Motor neuron (in vitro differentiated cells): Measurements from ENCODE around the gene PDE1A. TPM values are rescaled to one million over a fixed set of nuclear protein-coding genes. Genes with fewer than 3 reads are reported as not detected.

ENCODE experiments used
- ATAC-seq, 8 experiments: fragments of 200-7000 bp; cut with Tn5 transposase; replicated peaks in 6 of 8; 2 replicates each; pipeline ENCODE4 v1.8.0; 2021; ENCODE audit warnings: mild to moderate bottlenecking in 8 of 8, moderate library complexity in 8 of 8
- H3K27ac ChIP-seq, 2 donors: fragments of 250-450 bp; sonication (Bioruptor Pico); 2 replicates each; pipeline ENCODE4 v1.9.0; 2021; ENCODE audit warnings: antibody characterized with exemption in 2 of 2, mild to moderate bottlenecking in 2 of 2, moderate library complexity in 1 of 2
- H3K4me1 ChIP-seq, 2 donors: fragments of 250-450 bp; sonication (Bioruptor Pico); replicated peaks in 1 of 2; 2 replicates each; pipeline ENCODE4 v1.6.1; 2021; ENCODE audit warnings: antibody characterized with exemption in 2 of 2, mild to moderate bottlenecking in 2 of 2, moderate library complexity in 1 of 2
- H3K4me3 ChIP-seq, 5 donors: fragments of 250-450 bp; sonication (Bioruptor Pico); 2 replicates each; pipeline ENCODE4 v1.9.0; 2021; ENCODE audit warnings: antibody characterized with exemption in 5 of 5, mild to moderate bottlenecking in 5 of 5, moderate library complexity in 4 of 5
- WGBS, 10 experiments: fragments of 450-650 bp; shearing (Covaris generic); methylation state at CpG; one replicate each; pipeline ENCODE4 v1.0.0; 2022; 5-methylcytosine and 5-hydroxymethylcytosine counted together
- in situ Hi-C, 9 experiments: fragments of 400-800 bp; cut with MboI; loops; one replicate each; pipeline ENCODE4 v1.15.0; 2021; ENCODE audit warnings: low sequenced_read_pairs in 9 of 9, low pct_unique_long_range_greater_than_20kb in 2 of 9; ENCODE audit not compliant: unreplicated experiment in 9 of 9
- total RNA-seq, 8 experiments: library from RNA; unstranded; fragments of 300-600 nt; gene quantifications; 2 replicates each; pipeline versions ENCODE4 v1.2.3 to v1.2.4, GENCODE V29; 2022

Gene PDE1A
- total RNA-seq, 8 experiments from 2014 or later = 0.77 to 20.0 (median 7.2) TPM

DNA sequence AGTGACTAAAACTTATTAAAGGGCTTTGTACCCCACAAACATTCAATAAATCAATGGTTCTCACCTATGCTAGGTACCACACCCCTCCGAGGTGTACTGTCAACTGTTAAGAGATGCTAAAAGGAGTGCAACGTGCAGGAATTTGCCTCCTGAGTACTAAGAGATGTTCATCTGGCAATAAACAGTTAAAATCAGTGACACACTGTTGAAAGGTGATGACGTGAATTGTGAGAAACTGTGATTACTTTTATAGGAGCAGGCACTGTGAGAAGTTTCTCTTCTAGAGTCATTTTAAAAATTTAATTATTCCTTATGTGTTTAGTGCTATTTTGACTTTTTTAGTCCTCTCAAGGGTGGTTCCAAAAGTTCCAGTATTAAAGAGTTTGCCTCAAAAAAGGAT, 61.0 kb downstream of the PDE1A start:
- in situ Hi-C loops = no loop called here
- no peak overlapping the region for H3K27ac ChIP-seq
- no peaks in the 10 kb centered on the region for H3K4me1 ChIP-seq
- no peak overlapping the region for H3K4me3 ChIP-seq
- ATAC-seq = no peak
- WGBS, 10 experiments = 40 to 100% (median 72%) methylated on average over 1 to 3 of the region's 3 CpGs

DNA sequence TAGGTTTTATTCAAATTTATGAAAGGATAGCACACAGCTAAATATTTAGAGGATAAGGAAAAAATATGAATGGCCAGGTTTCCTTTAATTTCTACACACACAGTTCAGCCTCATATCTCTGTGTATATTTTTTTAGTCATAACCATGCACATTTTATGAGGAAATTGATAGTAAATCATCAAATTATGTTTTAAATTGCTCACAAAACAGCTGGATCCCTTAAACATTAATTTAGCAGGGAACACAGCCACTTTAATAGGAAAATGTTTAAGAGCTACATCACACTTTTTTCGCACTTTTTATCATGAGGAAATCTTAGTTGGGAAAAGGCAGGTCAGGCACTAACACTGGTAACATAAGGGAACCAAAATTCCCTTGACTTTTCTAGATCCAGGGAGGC, 65.4 kb downstream of the PDE1A start:
- no peak for ATAC-seq
- no peaks in the 10 kb centered on the region for H3K4me1 ChIP-seq
- no peak overlapping the region for H3K4me3 ChIP-seq
- 60 to 100% (median 100%) methylated on average over 1 of the region's 1 CpG; no CpG with 5 or more reads in 2 of the 10 experiments for WGBS, 10 experiments
- H3K27ac ChIP-seq = no peak overlapping the region
- in situ Hi-C loops = no loop called here

DNA sequence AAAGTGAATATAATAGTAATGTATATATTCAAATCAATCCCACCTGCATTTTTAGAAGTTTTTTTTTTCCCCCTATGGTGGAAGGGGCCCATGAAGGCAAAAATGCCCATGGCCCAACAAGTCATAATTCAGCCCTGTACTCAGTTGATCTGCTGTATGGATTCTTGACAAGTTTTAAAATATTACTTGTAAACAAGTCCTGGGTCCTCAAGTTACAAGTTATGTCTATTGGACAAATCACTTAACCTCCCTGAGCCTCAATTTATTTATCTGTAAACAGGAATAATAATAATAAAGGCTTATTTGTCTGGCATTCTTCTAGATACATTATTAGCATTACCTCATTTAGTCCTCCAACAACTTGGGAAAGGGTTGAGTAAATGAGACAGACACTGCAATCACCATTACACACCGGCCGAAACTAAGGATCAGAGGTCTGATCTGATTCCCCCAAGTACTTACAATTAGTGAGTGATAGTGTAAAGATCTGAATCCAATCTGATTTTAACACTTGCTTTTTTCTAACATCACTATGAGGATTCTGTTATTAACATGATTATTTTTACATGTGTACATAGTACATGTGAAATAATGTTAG, 66.1 kb downstream of the PDE1A start:
- no peak for ATAC-seq
- WGBS, 10 experiments = 93 to 100% (median 100%) methylated on average over 2 of the region's 2 CpGs; no CpG with 5 or more reads in 5 of the 10 experiments
- Histone ChIP-seq H3K4me1 (no peaks in the 10 kb centered on the region), H3K4me3 (no peak overlapping the region), H3K27ac (no peak overlapping the region)
- in situ Hi-C loops = no loop called here

DNA sequence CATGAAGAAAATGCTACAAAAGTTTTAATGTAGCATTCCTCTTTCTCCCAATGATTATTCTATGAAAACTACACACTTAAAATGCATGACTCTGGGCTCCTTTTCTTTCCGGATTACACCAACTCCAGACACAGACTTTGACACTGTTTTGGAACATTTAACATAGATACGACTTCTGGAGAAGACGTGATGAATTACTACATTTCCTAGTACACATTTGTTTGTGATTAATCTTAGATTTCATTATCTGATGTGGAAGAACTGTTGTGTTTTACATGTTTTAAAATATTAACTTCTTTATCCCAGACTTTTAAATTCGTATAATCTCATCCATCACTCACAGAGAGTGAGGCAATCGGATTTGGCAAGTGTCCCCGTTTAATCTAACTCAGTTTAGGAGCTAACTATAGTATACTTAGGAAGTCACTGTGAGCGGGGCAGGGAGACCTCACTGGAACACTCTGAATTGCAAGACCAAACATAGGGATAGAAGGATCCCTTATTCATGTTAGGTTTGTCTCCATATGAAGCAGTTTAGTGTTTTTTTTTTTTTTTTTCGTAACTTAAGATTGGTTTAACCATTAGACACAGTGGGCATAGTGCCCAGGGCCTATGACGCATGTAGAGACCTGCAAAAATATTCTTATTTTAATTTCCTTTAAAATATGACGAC, 66.7 kb downstream of the PDE1A start:
- peak in 2 of 8 experiments; percentile 31 to 37 for ATAC-seq
- Histone ChIP-seq H3K4me1 (no peaks in the 10 kb centered on the region), H3K27ac (no peak overlapping the region), H3K4me3 (no peak overlapping the region)
- 21 to 99% (median 87%) methylated on average over 2 to 10 of the region's 10 CpGs for WGBS, 10 experiments
- in situ Hi-C loops = no loop called here

DNA sequence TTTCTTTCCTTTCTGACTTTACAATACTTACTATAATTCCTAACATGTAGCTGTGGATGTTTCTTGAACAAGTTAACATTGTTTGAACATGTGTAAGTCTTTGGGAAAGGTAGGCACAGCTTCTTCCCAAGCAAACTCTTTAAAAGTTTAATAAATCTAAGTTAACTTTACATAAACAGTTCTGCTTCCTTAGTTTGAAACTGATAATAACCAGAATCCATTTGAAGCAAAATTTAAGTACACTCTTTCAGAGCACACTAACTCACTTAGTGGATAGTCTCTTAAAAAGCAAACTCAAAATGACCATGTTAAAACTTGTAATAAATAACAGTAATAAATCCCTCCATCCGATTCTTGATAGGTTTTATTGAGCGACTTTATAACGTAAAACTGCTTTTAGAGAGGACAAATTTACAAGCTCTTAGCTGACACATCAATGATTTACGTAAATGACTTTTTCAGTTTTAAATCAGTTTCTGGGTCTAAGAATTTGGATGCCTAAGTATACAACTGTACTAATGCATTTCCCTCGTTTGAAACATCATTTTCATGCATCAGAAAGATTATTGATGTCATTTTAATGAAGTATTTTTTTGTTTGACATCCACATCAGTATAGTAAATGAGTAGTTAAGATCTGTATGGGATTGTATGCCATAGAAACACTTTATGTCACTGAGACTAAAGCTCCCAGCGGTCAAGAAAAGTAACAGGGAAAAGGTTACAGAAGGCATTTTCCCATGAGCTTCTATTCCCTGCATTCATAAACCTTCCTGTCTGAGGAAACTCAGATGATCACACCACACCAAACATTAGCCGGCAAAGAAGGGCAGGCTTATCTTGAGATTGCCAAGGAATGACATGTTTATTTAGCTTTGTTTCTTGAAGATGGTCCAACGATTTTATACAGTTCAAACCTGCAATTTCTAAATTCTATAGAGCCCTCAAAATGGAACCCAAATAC, 67.5 kb downstream of the PDE1A start:
- WGBS, 10 experiments = 35 to 89% (median 72%) methylated on average over 3 to 8 of the region's 8 CpGs
- no peak overlapping the region for H3K27ac ChIP-seq
- ATAC-seq = no peak
- in situ Hi-C loops = no loop called here
- H3K4me1 ChIP-seq = no peaks in the 10 kb centered on the region
- H3K4me3 ChIP-seq = no peak overlapping the region

DNA sequence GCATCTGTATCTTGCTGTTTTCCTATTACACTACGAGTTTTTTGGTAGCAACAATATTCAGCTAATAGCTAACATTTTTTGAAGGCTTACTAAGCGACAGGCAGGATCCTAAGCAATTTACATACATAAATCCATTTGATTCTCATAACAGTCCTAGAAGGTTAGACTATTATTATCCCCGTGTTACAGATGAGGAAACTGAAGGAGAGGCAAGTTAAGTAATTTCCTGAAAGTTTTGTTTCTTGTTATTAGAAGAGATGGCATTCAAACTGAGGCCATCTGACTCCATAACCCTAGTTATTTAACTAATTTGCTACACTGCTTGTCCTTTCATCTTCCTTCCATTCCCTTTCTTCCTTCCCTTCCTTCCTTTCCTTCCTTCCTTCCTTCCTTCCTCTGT, 68.2 kb downstream of the PDE1A start:
- Histone ChIP-seq H3K4me1 (no peaks in the 10 kb centered on the region), H3K27ac (no peak overlapping the region), H3K4me3 (no peak overlapping the region)
- ATAC-seq = no peak
- in situ Hi-C loops = no loop called here
- WGBS, 10 experiments = 49 to 100% (median 75%) methylated on average over 2 to 3 of the region's 3 CpGs

DNA sequence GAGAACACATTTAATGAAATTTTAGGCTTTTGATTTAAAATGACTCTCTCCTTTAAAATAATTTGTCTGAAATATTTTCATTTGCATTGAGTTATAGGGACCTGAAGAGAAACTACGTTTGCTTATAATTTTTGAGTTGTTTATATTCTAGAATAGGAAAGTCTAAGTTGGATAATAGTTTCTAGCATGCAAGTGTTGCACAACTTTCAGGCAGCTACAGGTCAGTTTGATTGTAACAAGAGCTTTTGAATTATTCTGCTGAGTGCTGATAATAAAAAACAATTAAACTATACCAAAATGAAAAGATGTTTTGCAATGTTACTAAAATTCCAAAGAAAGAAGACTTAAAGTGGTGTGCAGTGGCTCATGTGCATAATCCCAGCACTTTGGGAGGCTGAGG, 71.0 kb downstream of the PDE1A start:
- H3K4me3 ChIP-seq = no peak overlapping the region
- no peak overlapping the region for H3K27ac ChIP-seq
- in situ Hi-C loops = no loop called here
- H3K4me1 ChIP-seq = no peaks in the 10 kb centered on the region
- no peak for ATAC-seq
- WGBS, 10 experiments = 13 to 90% (median 71%) methylated on average over 1 of the region's 1 CpG; no CpG with 5 or more reads in 1 of the 10 experiments

DNA sequence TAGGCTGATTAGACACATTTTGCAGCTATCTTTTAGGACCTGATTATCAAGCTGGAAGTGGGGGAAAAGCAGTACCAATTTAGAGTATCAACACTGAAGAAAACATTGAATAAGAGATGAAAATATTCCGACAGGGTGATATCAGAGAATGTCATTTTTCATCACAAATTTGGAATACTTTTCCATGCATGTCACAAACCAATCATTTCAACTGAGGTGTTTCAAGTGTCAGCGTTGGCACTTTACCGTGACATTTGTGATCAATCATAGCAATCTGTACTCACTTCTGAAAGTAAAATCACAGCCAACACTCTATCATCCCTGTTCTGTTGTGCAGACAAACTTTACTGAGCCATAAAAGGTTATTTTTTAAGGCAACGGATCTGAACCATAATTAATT, 75.4 kb downstream of the PDE1A start:
- in situ Hi-C loops = no loop called here
- 74 to 95% (median 86%) methylated on average over 2 to 4 of the region's 4 CpGs; no CpG with 5 or more reads in 2 of the 10 experiments for WGBS, 10 experiments
- no peak overlapping the region for H3K27ac ChIP-seq

DNA sequence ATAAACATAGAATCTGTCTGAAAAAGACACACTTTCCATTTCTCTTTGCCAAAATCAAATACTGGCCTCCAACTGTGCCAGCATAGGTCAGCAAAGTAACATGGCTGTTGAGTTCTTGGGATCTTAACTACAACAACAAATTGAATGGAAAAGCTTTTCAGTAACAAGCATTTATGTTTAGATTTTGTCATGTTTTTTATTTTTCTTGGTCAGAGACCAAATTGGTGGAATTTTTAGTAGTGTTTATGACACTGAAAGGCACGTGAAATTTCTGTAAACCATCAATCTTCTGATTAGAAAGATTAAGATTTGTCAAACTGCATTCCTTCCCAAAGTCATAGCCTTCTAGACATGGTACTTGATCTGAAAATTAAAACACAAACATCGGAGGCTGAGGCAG, 77.6 kb downstream of the PDE1A start:
- H3K27ac ChIP-seq = no peak overlapping the region
- ATAC-seq = no peak
- 55 to 100% (median 90%) methylated on average over 1 to 2 of the region's 2 CpGs for WGBS, 10 experiments
- H3K4me1 ChIP-seq = no peaks in the 10 kb centered on the region
- in situ Hi-C loops = no loop called here
- no peak overlapping the region for H3K4me3 ChIP-seq

More for the DNA sequence above, 75.4 kb downstream of the PDE1A start:
- Histone ChIP-seq H3K4me1 (no peaks in the 10 kb centered on the region), H3K4me3 (no peak overlapping the region)
- no peak for ATAC-seq

DNA sequence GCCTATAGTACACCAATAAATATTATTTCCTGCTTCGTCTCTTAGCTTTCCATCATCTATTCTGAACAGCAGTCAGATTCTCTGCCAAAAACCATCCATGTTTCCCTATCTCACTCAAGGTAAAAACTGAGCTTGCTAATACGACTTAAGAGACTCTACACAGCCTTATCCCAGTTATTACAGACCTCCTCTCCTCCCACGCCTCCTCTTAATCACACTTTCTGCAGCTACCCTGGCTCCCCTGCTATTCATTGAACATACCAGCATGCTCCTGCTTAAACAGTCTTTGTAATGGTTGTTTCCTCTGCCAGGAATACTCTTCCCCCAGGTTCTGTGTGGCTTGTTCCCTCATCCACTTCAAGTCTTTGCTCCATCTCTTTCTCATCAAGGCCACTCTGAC, 81.5 kb downstream of the PDE1A start:
- in situ Hi-C loops = no loop called here
- Histone ChIP-seq H3K27ac (no peak overlapping the region), H3K4me1 (no peaks in the 10 kb centered on the region), H3K4me3 (no peak overlapping the region)
- no peak for ATAC-seq
- WGBS, 10 experiments = 0 to 100% (median 74%) methylated on average over 1 to 3 of the region's 3 CpGs; no CpG with 5 or more reads in 2 of the 10 experiments

DNA sequence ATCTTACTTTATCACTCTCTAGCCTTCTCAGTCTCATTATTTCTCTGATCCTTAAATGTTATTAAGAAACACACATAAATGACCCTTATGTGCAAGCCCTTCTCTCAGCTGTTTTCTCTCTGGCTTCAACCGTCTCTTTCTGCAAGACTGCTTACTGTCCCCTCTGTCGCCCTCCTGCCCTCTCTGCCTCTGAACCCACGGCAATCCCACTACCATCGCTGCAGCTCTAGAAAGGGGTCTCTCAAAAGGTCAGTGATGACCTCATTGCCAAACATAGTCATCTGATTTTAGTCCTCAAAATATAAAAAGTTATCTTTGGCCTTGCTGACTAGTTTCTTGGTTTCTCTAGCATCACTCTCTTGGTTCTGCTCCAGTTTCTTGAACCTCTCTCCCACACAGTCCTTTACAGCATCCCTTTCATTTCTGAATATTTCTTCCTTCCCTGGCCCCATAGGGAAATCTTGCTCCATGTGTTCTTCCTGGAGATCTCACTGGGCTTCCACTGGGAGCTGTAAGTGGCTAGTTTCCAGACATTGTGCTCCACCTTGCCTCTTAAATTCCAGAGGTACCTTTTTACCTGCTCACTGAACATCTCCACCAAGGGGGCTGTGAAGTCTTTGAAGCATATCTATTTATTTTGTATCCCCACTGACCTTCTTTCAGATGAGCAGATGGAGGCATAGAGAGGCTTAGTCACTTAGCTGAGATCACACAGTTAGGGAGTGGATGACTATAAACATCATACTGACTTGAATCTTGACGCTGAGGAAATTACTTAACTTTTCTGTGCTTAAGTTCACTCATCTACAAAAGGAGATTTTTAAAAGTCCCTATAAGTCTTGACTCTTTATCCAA, 96.2 kb downstream of the PDE1A start:
- ATAC-seq = no peak
- no peak overlapping the region for H3K27ac ChIP-seq
- no peaks in the 10 kb centered on the region for H3K4me1 ChIP-seq
- WGBS, 10 experiments = 10 to 100% (median 90%) methylated on average over 2 to 5 of the region's 5 CpGs
- in situ Hi-C loops = no loop called here
- H3K4me3 ChIP-seq = no peak overlapping the region

DNA sequence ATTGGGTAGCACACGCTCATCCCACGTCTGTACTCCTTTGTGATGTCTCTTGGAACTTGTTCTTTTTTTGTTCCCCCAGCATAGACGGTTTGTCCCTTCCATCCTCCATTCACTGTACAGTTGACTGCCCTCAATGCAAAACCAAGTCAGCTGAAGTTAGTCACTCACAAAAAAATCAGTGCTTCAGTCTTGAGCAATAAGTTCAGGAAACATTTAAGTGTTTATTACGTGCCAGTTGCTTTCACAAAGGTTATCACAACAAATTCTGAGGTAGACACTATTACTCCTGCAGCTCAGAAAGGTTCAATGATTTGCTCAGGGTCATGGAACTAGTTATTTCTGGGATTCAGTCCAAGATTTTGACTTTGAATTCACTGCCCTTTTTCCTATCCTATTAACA, 102.2 kb downstream of the PDE1A start:
- H3K4me1 ChIP-seq = no peaks in the 10 kb centered on the region
- H3K27ac ChIP-seq = no peak overlapping the region
- in situ Hi-C loops = no loop called here
- H3K4me3 ChIP-seq = no peak overlapping the region
- 35 to 100% (median 87%) methylated on average over 1 to 4 of the region's 4 CpGs; no CpG with 5 or more reads in 3 of the 10 experiments for WGBS, 10 experiments
- no peak for ATAC-seq
